AG09319 (cell line): ENCODE results near the gene ARHGEF16.

Source experiments
- DNase-seq: peaks from one replicate; pipeline ENCODE4 v3.0.0-alpha.2; 2010; ENCODE audit warnings: low read depth; ENCODE audit errors: extremely low read depth
- CTCF ChIP-seq: IDR thresholded peaks from 2 replicates; pipeline ENCODE4 v1.5.1; 2011; ENCODE audit warnings: low read depth, mild to moderate bottlenecking, inconsistent platforms, low read length, moderate library complexity

ARHGEF16 gene

GRCh38 chr1:3491291-3492246 is 37.1 kb downstream of the ARHGEF16 start:
- DNase-seq = no peak
- TF ChIP-seq CTCF = peak; percentile 91

GRCh38 chr1:3492545-3493246 is 38.2 kb downstream of the ARHGEF16 start:
- no peak for TF ChIP-seq CTCF
- no peak for DNase-seq

GRCh38 chr1:3494321-3495308 is 40.1 kb downstream of the ARHGEF16 start:
- no peak for DNase-seq
- TF ChIP-seq CTCF = no peak

- no peak for TF ChIP-seq CTCF
- no peak for DNase-seq
Observed at GRCh38 chr1:3495776-3496745, 41.6 kb downstream of the ARHGEF16 start.

- no peak for TF ChIP-seq CTCF
- DNase-seq = no peak
Observed at GRCh38 chr1:3496916-3497315, 42.5 kb downstream of the ARHGEF16 start.

GRCh38 chr1:3497521-3497920 is 43.1 kb downstream of the ARHGEF16 start:
- TF ChIP-seq CTCF = no peak
- no peak for DNase-seq
